ENCODE results near the gene ZNF518B. TPM values are rescaled to one million over a fixed set of nuclear protein-coding genes. Genes with fewer than 3 reads are reported as not detected.

ZNF518B gene, protein sequence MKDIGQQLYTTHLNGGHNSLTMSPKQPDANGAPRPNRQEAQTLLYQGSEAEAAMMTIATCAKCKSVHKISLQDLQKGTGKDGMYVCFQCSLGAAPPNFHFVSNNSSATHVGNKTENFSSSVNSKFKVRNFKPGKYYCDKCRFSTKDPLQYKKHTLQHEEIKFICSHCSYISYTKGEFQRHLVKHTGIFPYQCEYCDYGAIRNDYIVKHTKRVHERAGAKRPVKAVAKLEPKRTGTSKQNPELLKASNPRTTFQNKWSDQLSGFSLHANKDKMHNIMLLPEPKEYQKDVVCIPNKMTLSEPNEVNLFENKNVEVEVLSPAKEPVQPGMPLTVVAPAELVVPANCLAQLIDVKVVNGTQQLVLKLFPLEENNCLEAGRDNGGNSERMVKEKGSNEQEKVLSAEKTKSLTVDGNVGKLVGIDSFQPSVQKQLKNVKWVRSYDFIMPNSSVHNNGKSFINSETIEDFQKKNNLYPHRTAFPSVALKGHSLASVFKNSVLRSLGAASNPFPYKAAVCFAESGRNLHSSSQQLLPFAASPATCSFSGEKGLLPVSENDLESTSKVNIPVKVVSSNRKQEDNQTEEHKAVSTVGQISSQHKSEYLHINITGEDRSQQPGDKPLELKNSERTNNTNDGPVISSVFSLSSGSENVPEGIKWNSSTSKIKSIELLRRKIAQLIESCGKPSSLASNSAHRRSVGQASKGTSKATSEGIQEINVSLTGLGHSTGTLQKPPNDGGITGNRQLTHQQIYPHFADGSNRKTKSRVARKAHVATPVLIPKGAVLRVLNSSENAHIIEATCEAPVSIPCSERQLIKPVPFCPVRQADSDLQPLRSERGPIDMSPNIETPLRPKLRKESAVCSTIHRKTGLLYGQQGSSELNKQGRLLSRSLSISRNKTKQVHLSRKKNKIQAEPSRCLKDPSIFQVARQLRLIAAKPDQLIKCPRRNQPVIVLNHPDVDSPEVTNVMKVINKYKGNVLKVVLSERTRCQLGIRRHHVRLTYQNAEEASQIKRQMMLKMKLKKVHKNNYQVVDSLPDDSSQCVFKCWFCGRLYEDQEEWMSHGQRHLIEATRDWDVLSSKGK
- 1 to 10 TPM; 1.9 to 9.9 (median 2.9) TPM for total RNA-seq
- 1 to 10 TPM in 1 of 2 donors, under 1 TPM in 1; 0.99 to 2.3 TPM for polyA plus RNA-seq

- ATAC-seq = peak; percentile 86 to 90 (median 87)
- Histone ChIP-seq H3K4me3 (peak within 1 kb of the TSS; percentile 31 to 51 (median 40)), H3K4me1 (no peaks in the 10 kb centered on the region), H3K27me3 (peaks cover 0 to 16% (median 7%) of the 10 kb centered on the region in 4 donors), H3K27ac (no peak within 1 kb of the TSS), H3K9me3 (no peaks in the 10 kb centered on the region), H3K36me3 (no peaks in the 10 kb centered on the region)
- TF ChIP-seq, protein P1, sequence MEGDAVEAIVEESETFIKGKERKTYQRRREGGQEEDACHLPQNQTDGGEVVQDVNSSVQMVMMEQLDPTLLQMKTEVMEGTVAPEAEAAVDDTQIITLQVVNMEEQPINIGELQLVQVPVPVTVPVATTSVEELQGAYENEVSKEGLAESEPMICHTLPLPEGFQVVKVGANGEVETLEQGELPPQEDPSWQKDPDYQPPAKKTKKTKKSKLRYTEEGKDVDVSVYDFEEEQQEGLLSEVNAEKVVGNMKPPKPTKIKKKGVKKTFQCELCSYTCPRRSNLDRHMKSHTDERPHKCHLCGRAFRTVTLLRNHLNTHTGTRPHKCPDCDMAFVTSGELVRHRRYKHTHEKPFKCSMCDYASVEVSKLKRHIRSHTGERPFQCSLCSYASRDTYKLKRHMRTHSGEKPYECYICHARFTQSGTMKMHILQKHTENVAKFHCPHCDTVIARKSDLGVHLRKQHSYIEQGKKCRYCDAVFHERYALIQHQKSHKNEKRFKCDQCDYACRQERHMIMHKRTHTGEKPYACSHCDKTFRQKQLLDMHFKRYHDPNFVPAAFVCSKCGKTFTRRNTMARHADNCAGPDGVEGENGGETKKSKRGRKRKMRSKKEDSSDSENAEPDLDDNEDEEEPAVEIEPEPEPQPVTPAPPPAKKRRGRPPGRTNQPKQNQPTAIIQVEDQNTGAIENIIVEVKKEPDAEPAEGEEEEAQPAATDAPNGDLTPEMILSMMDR (IDR thresholded peaks at IDR 0.05) = no peak
- DNase-seq = peak; percentile 29 to 86 (median 52)
- FAIRE-seq = no peak
- WGBS, 2 donors = 5 to 9% methylated on average over 54 to 60 of the region's 60 CpGs
- intact Hi-C loops (cut with DNase I) = no loop called here
Observed at GRCh38 chr4:10457255-10457801, at the start of gene ZNF518B. TSS of gene ZNF518B (minus strand) at chr4:10457426. CDS start at chr4:10446328, 11,098 bp downstream.

DNA sequence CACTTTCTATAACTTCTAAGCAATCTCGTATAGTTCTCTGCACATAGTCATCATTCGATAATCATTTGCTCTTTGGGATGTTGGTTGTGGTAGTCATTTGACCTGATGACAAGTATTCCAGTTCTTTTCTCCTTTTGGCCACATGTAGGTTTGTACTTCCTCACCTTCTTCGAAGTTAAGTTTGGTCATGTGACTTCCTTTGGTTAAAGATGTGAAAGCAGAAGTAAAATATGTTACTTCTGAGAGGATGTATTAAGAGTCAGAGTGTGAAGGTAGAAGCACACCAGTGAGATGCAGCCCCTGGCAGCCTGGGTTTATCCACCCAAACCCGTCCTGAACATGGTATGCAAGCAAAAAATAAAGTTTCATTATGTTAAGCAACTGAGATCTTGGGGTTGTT is 48.9 kb upstream of the ZNF518B start:
- H3K27me3 ChIP-seq = no peaks in the 10 kb centered on the region
- 62 to 76% methylated on average over 4 of the region's 4 CpGs for WGBS, 2 donors
- no peak overlapping the region for H3K27ac ChIP-seq
- DNase-seq = no peak
- intact Hi-C loops (cut with DNase I) = no loop called here
- H3K9me3 ChIP-seq = no peaks in the 10 kb centered on the region
- no peaks in the 10 kb centered on the region for H3K36me3 ChIP-seq
- no peak for FAIRE-seq
- TF ChIP-seq, protein P1 (IDR thresholded peaks at IDR 0.05) = no peak
- H3K4me3 ChIP-seq = no peak overlapping the region
- no peak for ATAC-seq
- no peaks in the 10 kb centered on the region for H3K4me1 ChIP-seq

- intact Hi-C loops (cut with DNase I) = no loop called here
- H3K36me3 ChIP-seq = no peaks in the 10 kb centered on the region
- peaks cover 0 to 3% (median 0%) of the 10 kb centered on the region in 4 donors for H3K27me3 ChIP-seq
- no peak for ATAC-seq
- no peaks in the 10 kb centered on the region for H3K4me1 ChIP-seq
- WGBS, 2 donors = 46 to 61% methylated on average over 5 of the region's 5 CpGs
- FAIRE-seq = no peak
- TF ChIP-seq, protein P1 (IDR thresholded peaks at IDR 0.05) = no peak
- H3K4me3 ChIP-seq = no peak overlapping the region
- DNase-seq = no peak
- H3K9me3 ChIP-seq = no peaks in the 10 kb centered on the region
- H3K27ac ChIP-seq = no peak overlapping the region
Observed at GRCh38 chr4:10504570-10505179, 47.4 kb upstream of the ZNF518B start.

DNA sequence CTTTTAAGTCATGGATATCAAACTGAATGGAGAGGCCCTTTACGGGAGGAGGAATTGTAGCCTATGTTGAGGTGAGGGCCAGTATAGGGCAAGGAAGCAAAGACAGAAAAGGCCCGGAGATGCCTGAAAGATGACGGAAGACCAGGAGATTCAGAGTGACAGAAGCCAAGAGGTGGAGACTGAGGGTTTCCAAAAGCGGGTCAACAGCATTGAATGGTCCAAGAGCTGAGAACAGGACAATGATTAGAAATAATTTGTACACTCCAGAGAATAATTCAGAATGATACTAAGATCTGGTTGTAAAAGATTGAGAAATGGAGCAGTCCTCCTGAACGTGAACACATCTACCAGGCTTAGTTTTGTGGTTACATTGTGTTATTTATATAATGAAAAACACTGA is 45.5 kb upstream of the ZNF518B start:
- DNase-seq = no peak
- TF ChIP-seq, protein P1 (IDR thresholded peaks at IDR 0.05) = no peak
- 66 to 69% methylated on average over 5 of the region's 5 CpGs for WGBS, 2 donors
- H3K27ac ChIP-seq = no peak overlapping the region
- H3K36me3 ChIP-seq = no peaks in the 10 kb centered on the region
- H3K4me3 ChIP-seq = no peak overlapping the region
- no peaks in the 10 kb centered on the region for H3K4me1 ChIP-seq
- FAIRE-seq = no peak
- peaks cover 0 to 6% (median 0%) of the 10 kb centered on the region in 4 donors for H3K27me3 ChIP-seq
- intact Hi-C loops (cut with DNase I) = no loop called here
- H3K9me3 ChIP-seq = no peaks in the 10 kb centered on the region
- ATAC-seq = no peak

All from pancreas (tissue), 10 donors.